HG03196 (cell line): Measurements from ENCODE around the gene NCEH1.
A peak's percentile ranks its signal among the peaks of the same experiment; 100 is the strongest.
"Not testable (repeated sequence)": the region's sequence is repeated elsewhere in the genome, so short reads cannot be mapped to it uniquely, and the experiment has no call there.

Experiments used
- ATAC-seq: cut with Tn5 transposase; IDR thresholded peaks from one replicate; pipeline ENCODE4 v1.9.1; 2021; ENCODE audit not compliant: unreplicated experiment

Gene NCEH1

DNA sequence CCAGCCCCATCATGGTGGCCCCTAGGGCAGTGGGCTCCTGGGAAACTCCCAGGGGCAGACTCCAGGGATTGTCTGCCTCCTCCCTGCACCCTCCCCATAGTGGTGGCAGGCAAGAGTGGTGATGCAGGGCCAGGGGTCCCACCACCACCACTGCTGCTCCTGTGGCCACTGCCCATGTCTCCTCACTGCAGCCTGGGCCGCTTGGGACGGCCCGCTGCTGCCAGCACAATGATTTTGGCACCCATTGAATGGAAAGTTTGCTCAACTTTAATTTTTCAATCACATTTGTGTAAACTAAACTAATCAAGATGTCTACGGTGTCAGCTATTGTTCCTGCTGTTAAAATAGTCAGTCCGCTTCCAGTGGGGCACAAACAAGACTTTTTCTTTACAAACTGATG lies 95.6 kb downstream of the NCEH1 start:
- no peak for ATAC-seq

DNA sequence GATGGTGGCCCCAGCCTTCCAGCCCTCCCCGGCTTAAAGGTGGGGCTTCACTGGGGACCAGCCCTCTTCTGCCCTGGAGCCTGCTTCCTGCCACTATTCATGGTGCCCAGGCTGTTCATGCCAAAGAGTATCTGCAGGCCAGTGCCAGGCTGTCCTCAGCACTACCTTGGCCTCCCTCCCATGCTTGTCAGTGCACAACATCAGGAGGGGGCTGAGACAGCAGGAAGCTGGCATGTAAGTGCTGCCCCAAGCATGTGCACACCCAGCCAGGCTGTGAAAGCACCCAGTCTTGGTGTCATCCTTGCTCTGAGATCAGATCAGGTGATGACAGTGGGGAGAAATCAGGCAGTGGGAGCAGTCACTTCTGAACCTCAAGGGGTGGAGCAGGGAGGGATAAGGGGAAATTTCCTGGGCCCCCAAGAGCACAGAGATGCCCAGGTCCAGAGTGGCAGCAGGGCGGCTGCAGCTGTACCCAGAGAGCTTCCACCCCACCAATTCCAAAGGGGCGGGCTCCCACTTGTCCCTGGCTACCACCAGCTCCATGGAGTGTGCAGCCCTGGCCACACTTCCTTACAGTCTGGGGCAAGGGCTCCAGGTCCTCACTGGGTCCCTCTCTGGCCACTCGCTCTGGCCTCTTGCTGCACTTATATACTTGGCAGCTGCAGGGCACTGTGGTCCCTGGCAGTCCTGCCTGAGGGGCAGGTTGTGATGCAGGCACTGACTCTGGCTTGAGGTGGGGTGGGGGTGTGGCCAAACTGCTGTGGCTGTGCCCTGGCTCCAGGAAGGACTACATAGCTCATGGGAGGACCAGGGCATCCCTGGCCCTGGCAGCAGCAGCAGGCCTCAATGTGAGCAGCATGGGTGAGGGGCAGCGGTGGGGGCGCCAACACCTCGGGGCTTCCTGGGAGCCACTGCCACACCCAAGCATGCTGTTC lies 96.3 kb downstream of the NCEH1 start:
- no peak for ATAC-seq

DNA sequence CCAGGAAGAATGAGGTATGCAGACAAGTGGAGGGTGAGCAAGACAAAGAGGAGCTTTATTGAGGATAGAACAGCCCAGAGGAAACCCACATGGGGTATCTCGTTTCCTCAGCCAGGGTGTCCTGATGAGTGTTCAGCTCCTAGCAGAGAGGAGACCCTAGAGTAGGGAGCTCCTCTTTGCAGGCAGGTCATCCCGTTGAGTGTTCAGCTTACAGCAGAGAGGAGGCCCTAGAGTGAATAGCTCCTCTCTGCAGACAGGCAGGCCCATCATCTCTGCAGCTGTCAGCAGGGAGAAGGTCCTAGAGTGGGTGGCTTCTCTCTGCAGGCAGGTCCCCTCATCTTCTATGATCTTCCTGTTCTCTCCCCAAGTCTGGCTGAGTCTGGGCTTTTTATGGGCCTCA lies 97.0 kb downstream of the NCEH1 start:
- ATAC-seq = no peak

DNA sequence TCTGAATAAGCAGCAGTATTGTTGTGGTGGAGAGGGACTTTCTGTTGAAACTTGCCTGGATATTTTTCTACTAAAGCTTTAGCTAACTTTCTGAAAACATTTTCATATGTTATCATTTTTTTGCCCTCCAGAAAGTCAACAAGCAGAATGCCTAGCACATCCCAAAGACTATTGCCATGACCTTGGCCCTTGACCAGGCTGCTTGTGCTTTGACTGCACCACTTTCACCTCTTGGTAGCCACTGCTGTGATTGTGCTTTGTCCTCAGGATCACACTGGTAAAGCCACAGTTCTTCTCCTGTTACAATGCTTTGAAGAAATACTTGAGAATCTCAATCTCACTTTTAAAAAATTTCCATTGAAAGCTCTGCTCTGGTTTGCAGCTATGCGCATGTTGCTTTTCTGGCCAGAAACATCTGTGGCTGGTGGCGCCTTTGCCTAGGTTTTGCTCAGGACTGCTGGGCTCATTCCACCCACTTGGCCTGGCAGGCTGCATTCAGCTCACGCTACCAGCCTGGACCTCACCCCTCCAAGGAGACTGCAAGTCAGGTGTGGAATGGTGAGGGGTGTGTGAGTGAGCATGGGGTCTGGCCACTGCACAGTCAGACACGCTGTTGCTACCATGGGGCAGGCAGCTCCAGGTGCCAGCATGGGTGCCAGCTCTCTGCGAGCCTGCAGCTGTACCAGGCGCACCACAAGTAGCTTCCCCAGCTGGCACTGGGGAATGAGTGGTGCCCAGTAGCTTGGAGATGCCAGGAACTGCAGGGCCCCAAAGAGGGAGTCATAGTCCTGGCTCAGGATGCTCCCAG lies 97.8 kb downstream of the NCEH1 start:
- no peak for ATAC-seq

DNA sequence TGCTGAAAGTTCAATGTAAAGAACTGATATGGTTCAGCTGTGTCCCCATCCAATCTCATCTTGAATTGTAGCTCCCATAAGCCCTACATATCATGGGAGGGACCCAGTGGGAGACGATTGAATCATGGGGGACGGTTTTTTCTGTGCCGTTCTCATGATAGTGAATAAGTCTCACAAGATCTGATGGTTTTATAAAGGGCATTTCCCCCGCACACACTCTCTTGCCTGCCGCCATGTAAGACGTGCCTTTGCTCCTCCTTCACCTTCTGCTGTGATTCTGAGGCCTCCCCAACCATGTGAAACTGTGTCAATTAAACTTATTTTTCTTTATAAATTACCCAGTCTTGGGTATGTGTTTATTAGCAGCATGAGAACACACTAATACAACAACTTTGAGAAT lies 101.1 kb downstream of the NCEH1 start:
- no peak for ATAC-seq

DNA sequence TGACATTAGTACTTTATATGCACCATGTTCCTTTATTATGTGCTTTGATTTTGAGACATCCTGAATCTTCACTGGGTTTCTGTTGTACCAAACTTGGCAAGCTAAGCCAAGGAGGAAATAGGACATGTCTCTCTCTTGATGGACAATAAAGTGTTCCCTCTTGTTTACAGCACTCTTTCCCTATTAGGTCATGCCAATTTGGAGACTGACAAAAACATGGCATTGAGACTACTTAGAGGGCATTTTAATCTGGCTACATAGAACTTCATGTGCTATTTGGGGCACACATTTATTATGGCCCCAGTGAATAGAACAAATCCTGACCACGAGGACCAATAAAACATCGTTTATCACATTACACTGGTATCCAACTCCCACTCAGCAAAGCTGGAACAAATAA lies 102.3 kb downstream of the NCEH1 start:
- no peak for ATAC-seq

DNA sequence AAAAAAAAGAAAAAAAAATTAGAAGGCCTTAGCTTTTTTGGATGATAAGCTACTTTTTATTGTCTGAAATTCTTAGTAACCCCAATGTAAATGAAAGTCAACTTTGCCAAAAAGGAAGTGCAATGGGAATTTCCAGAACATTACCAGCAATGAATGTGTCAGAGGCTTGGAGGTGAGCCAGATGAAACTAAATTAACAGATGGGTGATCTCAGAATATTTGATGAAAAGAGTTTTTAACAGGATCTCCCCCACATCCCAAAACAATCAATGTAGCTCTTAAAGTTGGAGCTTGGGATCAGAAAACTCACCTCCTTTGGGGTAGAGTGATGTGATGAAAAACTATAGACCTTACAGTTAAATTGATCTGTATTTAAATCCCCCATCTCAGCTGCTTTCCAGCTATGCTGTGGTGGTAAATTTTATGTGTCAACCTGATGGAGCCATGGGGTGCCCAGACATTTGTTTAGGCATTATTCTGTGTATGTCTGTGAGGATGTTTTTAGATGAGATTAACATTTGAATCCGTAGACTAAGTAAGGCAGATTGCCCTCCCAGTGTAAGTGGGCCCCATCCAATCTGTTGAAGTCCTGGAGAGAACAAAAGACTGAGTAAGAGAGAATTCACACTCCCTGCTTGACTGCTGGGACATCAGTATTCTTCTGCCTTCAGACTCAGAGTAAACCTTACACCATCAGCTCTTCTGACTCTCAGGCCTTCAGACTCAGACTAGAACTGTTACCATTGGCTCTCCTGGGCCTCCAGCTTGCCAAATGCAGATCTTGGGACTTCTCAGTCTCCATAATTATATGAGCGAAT lies 103.4 kb downstream of the NCEH1 start:
- no peak for ATAC-seq

DNA sequence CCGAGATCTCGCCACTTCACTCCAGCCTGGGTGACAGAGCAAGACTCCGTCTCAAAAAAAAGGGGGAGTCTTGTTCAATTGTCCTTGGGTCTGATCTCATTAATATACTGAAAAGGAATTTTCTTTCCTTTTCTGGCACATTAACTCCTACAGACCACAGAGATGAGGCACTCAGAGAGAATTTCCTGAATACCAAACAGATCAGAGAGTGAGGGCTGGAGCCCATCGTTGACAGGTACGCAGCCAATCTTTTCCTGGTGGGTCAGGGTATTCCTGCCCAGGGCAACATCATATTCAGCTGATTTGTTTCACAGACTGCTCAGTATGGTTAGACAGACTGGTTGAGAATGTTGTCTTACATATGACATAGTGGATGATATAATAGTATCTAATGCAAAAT lies 104.8 kb downstream of the NCEH1 start:
- no peak for ATAC-seq

DNA sequence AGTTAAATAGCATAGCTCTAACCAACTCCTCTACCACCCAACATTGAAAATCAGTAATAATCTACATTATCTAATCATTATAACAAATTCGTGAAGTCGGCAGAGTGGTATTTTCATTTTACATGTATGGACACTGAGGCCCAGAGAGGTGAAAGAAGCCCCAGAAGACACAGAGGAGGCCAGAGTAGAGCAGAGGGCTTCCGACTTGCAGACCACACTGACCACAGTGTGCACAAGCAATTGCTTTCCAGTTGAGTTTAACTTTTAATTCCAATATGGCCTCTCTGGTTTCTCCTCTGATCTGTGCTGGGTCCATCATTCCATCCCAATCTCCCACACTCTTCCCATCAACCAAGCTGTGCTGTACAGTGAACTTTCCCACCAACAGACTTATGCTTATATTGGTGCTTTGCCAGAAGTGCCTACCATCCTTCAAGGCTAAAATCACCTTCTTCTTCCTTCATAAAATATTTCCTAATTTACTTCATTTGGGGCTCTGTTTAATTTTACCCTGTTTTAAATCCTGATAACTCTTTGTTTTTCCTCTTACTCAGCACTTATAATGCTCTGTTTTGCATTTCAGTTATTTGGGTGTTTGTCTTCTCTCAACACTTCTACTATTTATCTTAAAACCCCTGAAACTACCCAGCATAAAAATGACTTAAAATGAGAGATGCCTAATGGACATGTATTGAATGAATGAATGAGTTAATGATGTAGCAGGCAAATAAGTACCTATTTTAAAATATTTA lies 105.8 kb downstream of the NCEH1 start:
- no peak for ATAC-seq

DNA sequence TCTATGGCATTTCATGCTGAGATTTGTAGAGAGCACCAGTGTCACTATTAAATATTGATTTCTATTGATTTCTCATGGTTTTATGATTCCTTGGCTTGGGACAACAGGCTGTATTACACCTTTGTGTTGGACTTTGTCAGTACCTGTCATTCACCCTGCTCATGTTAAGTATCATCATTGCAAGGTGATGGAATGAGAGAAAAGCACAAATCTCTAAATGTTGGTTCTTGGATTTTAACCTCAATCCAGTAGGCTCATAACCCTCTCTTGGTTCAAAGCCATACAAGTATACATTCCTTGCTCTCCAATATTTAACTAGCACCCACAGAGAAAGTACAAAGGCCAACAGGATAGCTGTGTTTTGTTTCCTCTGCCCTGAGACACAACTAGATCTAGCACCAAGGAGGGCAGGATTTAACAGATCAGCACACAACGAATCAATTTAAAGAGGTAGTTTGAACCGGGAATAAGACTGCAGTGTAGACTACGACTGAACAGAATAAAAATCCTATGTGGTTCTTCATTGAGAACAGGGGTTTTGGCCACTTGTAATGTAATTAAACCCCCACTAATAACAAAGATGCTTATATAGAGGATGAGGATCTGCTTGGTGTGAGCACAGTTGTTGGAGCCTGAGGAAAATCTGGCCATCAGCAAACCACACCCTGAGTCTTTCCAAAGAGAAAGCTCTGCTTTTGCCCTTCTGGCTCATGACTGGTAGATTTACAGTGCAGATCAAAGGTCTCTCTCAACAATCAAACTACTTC lies 109.6 kb downstream of the NCEH1 start:
- ATAC-seq = no peak

DNA sequence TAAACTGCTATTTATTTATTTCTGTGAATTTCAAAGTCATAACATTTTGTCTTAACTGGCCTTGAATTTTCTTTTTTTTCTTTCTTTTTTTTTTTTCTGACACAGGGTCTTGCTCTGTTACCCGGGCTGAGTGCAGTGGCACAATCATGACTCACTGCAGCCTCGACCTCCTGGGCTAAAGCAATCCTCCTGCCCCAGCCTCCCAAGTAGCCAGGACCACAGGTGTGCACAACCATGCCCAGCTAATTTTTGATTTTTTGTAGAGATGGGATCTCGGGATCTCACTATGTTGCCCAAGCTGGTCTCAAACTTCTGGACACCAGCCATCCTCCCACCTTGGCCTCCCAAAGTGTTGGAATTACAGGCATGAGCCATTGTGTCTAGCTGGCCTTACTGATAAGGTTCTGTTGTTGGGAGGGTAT lies 110.2 kb downstream of the NCEH1 start:
- no peak for ATAC-seq

DNA sequence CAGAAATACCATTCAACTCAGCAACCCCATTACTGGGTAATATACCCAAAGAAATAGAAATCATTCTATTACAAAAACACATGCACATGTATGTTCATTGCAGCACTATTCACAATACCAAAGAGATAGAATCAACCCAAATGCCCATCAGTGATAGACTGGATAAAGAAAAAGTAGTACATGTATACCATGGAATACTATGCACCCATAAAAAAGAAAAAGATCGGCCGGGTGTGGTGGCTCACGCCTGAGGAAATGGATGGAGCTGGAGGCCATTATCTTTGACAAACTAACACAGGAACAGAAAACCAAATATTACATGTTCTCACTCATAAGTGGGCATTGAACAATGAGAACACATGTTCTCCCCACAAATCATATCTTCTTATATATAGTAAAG lies 112.0 kb downstream of the NCEH1 start:
- no peak for ATAC-seq

DNA sequence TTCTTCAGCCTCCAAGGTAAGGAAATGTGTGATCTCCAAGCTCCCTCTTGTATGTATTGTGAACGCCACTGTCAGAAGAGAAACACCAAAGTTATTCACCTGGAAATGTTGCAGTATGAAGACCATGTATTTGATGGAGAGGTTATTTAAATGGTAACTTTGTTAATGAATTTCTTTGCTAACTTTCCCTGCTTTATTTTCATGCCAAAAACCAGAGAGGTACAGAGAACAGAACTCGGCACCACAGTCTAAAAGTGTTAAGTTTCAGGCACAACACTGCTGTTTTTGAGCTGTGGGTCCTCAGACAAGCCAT lies 114.5 kb downstream of the NCEH1 start:
- no peak for ATAC-seq

DNA sequence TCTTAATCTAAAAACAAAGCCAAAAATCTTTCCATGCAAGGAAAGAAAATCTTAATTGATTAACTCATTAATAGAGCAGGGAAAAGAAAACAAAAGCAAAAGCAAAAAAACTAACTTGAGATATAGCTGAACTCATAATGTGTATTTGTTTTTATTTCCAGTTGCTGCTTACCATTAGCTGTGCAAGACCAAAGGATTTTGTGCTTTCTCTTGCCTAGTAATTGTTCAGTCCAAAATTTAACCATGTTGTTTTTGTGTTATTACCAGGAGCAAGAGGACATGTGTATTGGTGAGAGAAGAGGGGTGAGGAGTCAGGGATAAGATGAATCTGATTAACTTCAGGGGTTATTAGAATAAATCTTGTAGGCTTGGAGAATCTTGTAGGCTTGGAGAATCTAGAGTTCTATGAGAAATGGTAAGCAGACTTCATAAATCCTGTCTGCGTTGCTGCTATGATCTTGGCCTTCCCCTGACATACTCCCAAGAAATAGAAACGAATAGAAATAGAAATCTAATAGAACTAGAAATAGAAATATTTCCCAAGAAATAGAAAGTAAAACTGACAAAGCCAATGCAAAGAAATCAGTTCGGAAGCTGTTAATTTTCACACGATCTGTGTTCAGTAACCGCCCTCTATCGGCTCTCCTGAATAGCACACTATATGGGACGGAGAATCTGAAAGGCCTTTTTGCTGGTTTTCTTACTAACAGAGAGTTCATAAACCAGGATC lies 115.0 kb downstream of the NCEH1 start:
- ATAC-seq = peak; percentile 31

DNA sequence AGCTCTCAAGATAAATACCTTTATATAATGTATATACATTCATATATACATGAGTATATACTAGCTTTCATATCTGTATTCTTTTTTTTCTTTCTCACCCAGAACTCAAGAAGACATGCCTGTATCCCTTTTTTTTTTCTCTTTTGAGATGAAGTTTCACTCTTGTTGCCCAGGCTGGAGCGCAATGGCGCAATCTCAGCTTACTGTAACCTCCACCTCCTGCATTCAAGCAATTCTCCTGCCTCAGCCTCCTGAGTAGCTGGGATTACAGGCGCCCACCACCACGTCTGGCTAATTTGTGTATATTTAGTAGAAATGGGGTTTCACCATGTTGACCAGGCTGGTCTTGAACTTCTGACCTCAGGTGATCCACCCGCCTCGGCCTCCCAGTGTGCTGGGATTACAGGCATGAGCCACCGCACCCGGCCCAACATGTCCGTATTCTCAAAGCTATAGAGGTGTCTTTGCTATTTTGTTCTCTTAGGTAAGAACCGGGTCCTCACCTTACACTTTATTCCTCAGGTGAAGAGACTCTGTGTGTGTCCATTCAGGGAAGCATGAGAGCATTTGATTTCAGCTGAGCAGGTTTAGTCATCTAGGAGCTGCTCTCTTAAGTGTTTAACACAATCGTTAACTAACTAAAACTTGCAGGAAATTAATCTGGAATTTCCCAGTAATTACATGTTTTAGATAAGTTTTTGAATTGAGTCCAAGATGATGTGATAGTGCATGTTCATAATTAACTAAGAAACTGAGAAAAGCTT lies 115.8 kb downstream of the NCEH1 start:
- not testable (repeated sequence) for ATAC-seq

DNA sequence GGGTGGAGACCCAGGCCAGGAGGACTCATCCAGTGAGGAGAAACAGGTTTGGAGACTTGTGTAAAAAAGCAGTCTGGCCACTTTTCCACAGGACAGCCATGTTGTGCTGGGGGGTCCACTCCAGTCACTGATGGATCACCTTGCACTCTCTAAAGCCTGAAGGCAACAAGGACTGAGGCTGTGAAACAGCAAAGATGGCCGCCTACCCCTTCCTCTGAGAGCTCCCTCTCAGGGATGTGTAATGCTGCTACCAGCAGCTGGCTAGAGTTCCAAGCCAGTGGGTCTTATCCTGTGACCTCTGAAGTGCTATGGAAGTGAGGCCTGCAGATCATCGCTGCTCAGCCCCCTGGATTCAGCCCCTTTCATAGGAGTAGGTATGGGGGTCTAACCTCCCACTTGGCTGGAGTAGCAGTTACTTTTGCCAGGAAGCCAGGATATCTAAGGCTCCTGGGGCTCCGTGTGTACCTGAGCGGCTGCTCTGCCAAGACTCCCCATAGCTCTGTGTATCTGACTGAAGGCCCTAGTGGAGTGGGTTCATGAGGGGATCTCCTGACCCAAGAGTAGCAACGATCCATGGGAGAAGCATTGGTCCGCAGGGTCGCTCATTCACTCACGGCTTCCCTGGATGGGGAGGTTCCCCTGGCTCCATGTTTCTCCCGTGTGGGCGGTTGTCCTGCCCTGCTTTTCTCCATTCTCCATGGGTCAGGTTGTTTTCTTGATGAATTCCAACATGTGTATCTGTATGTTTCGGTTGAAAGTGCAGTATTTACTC lies 117.8 kb downstream of the NCEH1 start:
- ATAC-seq = no peak

DNA sequence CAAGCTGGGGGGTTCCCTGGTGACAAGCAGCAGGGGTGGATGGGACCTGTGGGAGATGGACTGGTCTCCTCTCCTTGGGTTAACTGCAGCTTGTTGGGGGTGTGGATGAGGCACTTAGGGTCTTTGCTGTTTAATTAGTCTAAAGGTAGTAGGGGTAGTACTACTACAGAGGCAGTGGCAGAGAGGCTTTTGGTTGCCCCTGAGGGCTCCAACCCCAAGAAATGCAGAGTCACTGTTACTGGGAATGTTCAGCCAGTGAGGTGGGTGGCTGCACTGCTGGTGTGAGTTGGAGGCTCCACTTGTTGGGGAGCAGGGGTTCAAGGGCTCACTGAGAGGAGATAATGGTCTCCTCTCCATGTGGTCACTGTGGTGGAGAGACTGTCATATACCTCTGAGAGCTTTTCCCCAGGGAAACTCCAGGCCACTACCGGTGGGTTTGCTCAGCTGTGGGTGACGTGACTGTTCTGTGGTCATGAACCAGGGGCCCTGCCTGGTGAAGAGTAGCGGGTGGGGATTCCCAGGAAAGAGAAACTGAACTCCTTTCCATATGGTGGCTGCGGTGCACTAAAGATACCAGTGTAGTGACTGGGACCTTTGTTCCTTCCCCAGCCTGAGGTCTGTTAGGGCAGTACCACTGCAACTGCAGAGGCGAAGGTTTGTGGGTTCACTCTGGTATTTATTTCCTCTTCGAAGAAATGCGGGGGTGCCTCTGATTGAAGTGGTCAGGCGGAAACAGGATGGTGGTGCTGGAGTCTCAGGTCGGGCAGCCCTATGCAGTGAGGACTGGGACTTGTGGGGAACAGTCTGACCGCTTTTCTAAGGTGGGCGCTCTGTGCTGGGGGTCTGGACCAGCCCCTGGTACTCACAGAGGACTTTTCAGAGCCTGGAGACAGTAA lies 118.7 kb downstream of the NCEH1 start:
- peak; percentile 85 for ATAC-seq
